Activated effector memory CD4-positive, alpha-beta T cell treated with Interleukin-2 at 50 U/mL for 16 hours (primary cell): ENCODE results near the gene DLST.

Experiments used
- DNase-seq: peaks from one replicate; pipeline ENCODE4 v3.0.0-alpha.2; 2020

Gene DLST

GRCh38 chr14:74860899-74861733, 20.6 kb upstream of the DLST start:
- DNase-seq: peak; percentile 82

GRCh38 chr14:74861734-74862090, 20.0 kb upstream of the DLST start:
- no peak for DNase-seq

GRCh38 chr14:74863274-74863673, 18.4 kb upstream of the DLST start:
- DNase-seq: no peak

- DNase-seq: no peak
These were observed 17.5 kb upstream of the DLST start for GRCh38 chr14:74864198-74864597.

- DNase-seq: no peak
These were observed 16.6 kb upstream of the DLST start for GRCh38 chr14:74865156-74865555.

GRCh38 chr14:74866708-74867389, 14.9 kb upstream of the DLST start:
- DNase-seq: no peak

- DNase-seq: peak; percentile 28
These were observed 14.0 kb upstream of the DLST start for GRCh38 chr14:74867673-74868072.

- no peak for DNase-seq
These were observed 13.0 kb upstream of the DLST start for GRCh38 chr14:74868739-74869138.

- no peak for DNase-seq
These were observed 9.9 kb upstream of the DLST start for GRCh38 chr14:74871819-74872218.

GRCh38 chr14:74875204-74875603, 6.5 kb upstream of the DLST start:
- no peak for DNase-seq

GRCh38 chr14:74875941-74876913, 5.5 kb upstream of the DLST start, which contains the start of gene PROX2:
PROX2 (minus strand) TSS chr14:74876145; CDS start chr14:74863834, 12,311 bp downstream.
- DNase-seq: no peak

GRCh38 chr14:74879427-74880182, 2.1 kb upstream of the DLST start:
- DNase-seq: no peak

- peak; percentile 36 for DNase-seq
These were observed 596 bp downstream of the DLST start for GRCh38 chr14:74882103-74882920.

GRCh38 chr14:74886001-74886400, 4.3 kb downstream of the DLST start:
- DNase-seq: no peak

- no peak for DNase-seq
These were observed 6.7 kb downstream of the DLST start for GRCh38 chr14:74888164-74889158.

- DNase-seq: no peak
These were observed 8.5 kb downstream of the DLST start for GRCh38 chr14:74890262-74890661.

- DNase-seq: no peak
These were observed 10.2 kb downstream of the DLST start for GRCh38 chr14:74891870-74892269.

- no peak for DNase-seq
These were observed 11.0 kb downstream of the DLST start for GRCh38 chr14:74892745-74893144.

- no peak for DNase-seq
These were observed 11.9 kb downstream of the DLST start for GRCh38 chr14:74893614-74894091.

GRCh38 chr14:74896400-74896799, 14.7 kb downstream of the DLST start:
- DNase-seq: no peak
